DOHH2 (cell line): Measurements from ENCODE around the gene TXLNG.

ENCODE experiments used
- H3F3A ChIP-seq: fragments of 200-600 bp; sonication (generic), shearing (Covaris generic); 2 replicates; pipeline ENCODE4 v1.6.0; 2016; ENCODE audit warnings: antibody characterized with exemption, mild to moderate bottlenecking; ENCODE audit not compliant: control insufficient read depth, insufficient read depth
- H3K27ac ChIP-seq: fragments of 200-600 bp; sonication (generic); 2 replicates; pipeline ENCODE4 v1.5.1; 2014; ENCODE audit warnings: low read depth, mild to moderate bottlenecking, low read length, moderate library complexity
- H3K27me3 ChIP-seq: fragments of 200-600 bp; sonication (generic); 2 replicates; pipeline ENCODE4 v1.6.1; 2014; ENCODE audit warnings: mild to moderate bottlenecking, low read length, mixed read lengths; ENCODE audit not compliant: control insufficient read depth
- H3K36me3 ChIP-seq: fragments of 200-600 bp; sonication (generic); 2 replicates; pipeline ENCODE4 v1.6.1; 2014; ENCODE audit warnings: mild to moderate bottlenecking, low read length, moderate library complexity, mixed read lengths; ENCODE audit not compliant: control insufficient read depth
- H3K4me1 ChIP-seq: fragments of 200-600 bp; sonication (generic); 2 replicates; pipeline ENCODE4 v1.6.1; 2014; ENCODE audit warnings: mild to moderate bottlenecking, low read length, mixed read lengths; ENCODE audit not compliant: control insufficient read depth
- H3K4me2 ChIP-seq: fragments of 200-600 bp; sonication (generic); 2 replicates; pipeline ENCODE4 v1.6.0; 2014; ENCODE audit warnings: mild to moderate bottlenecking, low read length, moderate library complexity
- H3K4me3 ChIP-seq: fragments of 200-600 bp; sonication (generic); 2 replicates; pipeline ENCODE4 v1.5.1; 2014; ENCODE audit warnings: mild to moderate bottlenecking, low read length, mixed read lengths
- H3K79me2 ChIP-seq: fragments of 200-600 bp; sonication (generic); 2 replicates; pipeline ENCODE4 v1.6.1; 2014; ENCODE audit warnings: mild to moderate bottlenecking, low read length, mixed read lengths; ENCODE audit not compliant: control insufficient read depth
- H3K9me2 ChIP-seq: fragments of 200-600 bp; sonication (generic); replicated peaks from 2 replicates; pipeline ENCODE4 v1.6.1; 2014; ENCODE audit warnings: mild to moderate bottlenecking, low read length, mixed read lengths; ENCODE audit not compliant: control insufficient read depth
- H3K9me3 ChIP-seq: fragments of 200-600 bp; sonication (generic); 2 replicates; pipeline ENCODE4 v1.6.1; 2014; ENCODE audit warnings: antibody characterized with exemption, low read length, mixed read lengths; ENCODE audit not compliant: control insufficient read depth, insufficient read depth
- H4K20me1 ChIP-seq: fragments of 200-600 bp; sonication (generic); 2 replicates; pipeline ENCODE4 v1.6.0; 2014; ENCODE audit warnings: low read depth, mild to moderate bottlenecking, antibody characterized with exemption, low read length, moderate library complexity; ENCODE audit not compliant: control insufficient read depth, insufficient read depth
- EZH2phosphoT487 ChIP-seq: fragments of 200-600 bp; sonication (generic); IDR thresholded peaks from 2 replicates; pipeline ENCODE4 v1.6.1; 2017; ENCODE audit warnings: borderline replicate concordance, mild to moderate bottlenecking, antibody characterized with exemption, low read length, moderate library complexity, mixed read lengths
- TF ChIP-seq, protein P1 (sequence below): fragments of 200-600 bp; sonication (generic); IDR thresholded peaks from one replicate; pipeline ENCODE4 v1.5.1; 2014; ENCODE audit warnings: antibody characterized with exemption, mild to moderate bottlenecking, low read depth, low read length; ENCODE audit not compliant: poor library complexity, severe bottlenecking

The TXLNG gene

DNA sequence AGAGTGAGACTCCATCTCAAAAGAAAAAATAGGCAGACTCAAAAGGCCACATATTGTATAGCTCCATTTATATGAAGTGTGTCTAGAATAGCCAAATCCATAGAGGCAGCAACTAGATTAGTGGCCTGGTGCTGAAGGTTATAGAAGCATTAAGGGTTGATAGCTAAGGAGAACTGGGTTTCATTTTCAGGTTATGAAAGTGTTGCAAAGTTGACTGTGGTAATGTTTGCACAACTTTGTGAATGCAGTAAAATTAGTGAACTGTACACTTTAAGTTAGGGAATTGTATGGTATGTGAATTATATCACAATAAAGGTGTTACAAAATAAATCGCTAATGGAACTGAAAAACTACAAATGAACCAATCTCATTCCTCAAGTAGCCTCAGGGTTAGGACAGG lies 28.3 kb downstream of the TXLNG start:
- H3K4me3 ChIP-seq, result no peak overlapping the region
- no peak for TF ChIP-seq EZH2phosphoT487
- TF ChIP-seq, protein P1, sequence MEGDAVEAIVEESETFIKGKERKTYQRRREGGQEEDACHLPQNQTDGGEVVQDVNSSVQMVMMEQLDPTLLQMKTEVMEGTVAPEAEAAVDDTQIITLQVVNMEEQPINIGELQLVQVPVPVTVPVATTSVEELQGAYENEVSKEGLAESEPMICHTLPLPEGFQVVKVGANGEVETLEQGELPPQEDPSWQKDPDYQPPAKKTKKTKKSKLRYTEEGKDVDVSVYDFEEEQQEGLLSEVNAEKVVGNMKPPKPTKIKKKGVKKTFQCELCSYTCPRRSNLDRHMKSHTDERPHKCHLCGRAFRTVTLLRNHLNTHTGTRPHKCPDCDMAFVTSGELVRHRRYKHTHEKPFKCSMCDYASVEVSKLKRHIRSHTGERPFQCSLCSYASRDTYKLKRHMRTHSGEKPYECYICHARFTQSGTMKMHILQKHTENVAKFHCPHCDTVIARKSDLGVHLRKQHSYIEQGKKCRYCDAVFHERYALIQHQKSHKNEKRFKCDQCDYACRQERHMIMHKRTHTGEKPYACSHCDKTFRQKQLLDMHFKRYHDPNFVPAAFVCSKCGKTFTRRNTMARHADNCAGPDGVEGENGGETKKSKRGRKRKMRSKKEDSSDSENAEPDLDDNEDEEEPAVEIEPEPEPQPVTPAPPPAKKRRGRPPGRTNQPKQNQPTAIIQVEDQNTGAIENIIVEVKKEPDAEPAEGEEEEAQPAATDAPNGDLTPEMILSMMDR, result no peak
- H3K4me1 ChIP-seq, result peaks cover 19% of the 10 kb centered on the region
- H3K79me2 ChIP-seq, result peaks cover 94% of the 10 kb centered on the region
- H3K36me3 ChIP-seq, result peaks cover 42% of the 10 kb centered on the region
- no peaks in the 10 kb centered on the region for H3K9me3 ChIP-seq
- no peak overlapping the region for H3K27ac ChIP-seq
- H3K27me3 ChIP-seq, result no peaks in the 10 kb centered on the region
- H3K9me2 ChIP-seq, result no peaks in the 10 kb centered on the region
- H4K20me1 ChIP-seq, result no peaks in the 10 kb centered on the region
- no peaks in the 10 kb centered on the region for H3F3A ChIP-seq
- H3K4me2 ChIP-seq, result no peak overlapping the region

DNA sequence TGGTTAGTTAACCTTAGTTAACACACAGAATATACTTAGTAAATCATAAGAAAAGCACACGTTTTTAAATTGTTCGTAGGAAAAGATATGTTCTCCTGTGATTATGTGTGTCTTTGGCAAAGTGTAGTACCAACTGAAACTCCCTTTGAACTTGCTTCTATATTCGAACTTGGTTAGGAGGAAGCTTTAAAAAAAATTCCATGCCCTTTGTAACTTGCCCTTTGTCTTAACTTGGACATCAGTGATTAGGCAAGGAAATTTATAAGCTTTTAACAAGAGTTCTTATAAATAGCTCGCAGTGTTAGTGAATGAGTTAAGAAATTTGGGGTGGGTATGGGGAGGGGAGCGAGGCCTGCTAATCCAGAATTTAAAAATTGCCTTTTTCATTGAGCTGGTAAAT lies 33.4 kb downstream of the TXLNG start:
- Histone ChIP-seq H4K20me1 (no peaks in the 10 kb centered on the region), H3K4me3 (no peak overlapping the region), H3K27ac (no peak overlapping the region), H3K36me3 (peaks cover 65% of the 10 kb centered on the region), H3K27me3 (no peaks in the 10 kb centered on the region), H3K9me3 (no peaks in the 10 kb centered on the region), H3K4me1 (peaks cover 19% of the 10 kb centered on the region), H3K4me2 (no peak overlapping the region), H3K79me2 (peaks cover 52% of the 10 kb centered on the region), H3K9me2 (no peaks in the 10 kb centered on the region), H3F3A (no peaks in the 10 kb centered on the region)
- TF ChIP-seq EZH2phosphoT487, result no peak
- TF ChIP-seq, protein P1, result no peak

DNA sequence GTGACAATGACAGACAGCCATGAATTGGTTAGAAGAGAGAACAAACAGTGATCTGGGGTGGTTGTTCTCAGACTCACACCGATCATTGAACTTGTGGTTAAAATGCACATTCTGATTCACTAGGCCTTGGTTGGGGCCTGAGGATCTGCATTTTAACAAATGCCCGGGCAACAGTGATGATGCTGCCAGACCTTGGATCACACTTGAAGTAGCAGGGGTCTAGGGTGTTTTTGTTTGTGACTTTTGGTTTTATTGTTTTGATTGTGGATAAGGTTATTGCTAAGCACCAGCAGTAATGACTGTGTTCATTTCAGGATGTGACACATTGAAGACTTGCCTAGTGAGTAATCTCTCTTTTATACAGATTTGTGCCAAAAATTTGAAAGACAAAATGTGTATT lies 36.5 kb downstream of the TXLNG start:
- Histone ChIP-seq H3K4me2 (no peak overlapping the region), H3K4me3 (no peak overlapping the region), H3K27ac (no peak overlapping the region), H3K36me3 (peaks cover 75% of the 10 kb centered on the region), H3K27me3 (no peaks in the 10 kb centered on the region), H3F3A (no peaks in the 10 kb centered on the region), H3K9me3 (no peaks in the 10 kb centered on the region), H3K79me2 (peaks cover 29% of the 10 kb centered on the region), H3K4me1 (peaks cover 10% of the 10 kb centered on the region), H4K20me1 (no peaks in the 10 kb centered on the region), H3K9me2 (no peaks in the 10 kb centered on the region)
- TF ChIP-seq, protein P1, result no peak
